Lower leg skin (tissue), 3 donors: ENCODE measurements around the gene RHPN2.

ENCODE experiments used
- CTCF ChIP-seq, 3 donors: fragments of 450-650 bp; IDR thresholded peaks; one replicate each; pipeline ENCODE4 v1.5.1; 2016; ENCODE audit warnings: antibody characterized with exemption in 3 of 3, mild to moderate bottlenecking in 3 of 3, moderate library complexity in 2 of 3
- POLR2A ChIP-seq, 2 donors: fragments of 450-650 bp; IDR thresholded peaks; one replicate each; pipeline ENCODE4 v1.6.1; 2016 to 2017; ENCODE audit warnings: antibody characterized with exemption in 2 of 2, mild to moderate bottlenecking in 1 of 2, moderate library complexity in 1 of 2

GRCh38 chr19:33063753-33064457 is 783 bp downstream of the RHPN2 start:
- no peak for TF ChIP-seq POLR2A (IDR thresholded peaks at IDR 0.05)
- no peak for TF ChIP-seq CTCF (IDR thresholded peaks at IDR 0.05)
